DMS 273 (cell line): ENCODE data around the gene PNLIP.

Source experiments
- DNase-seq: peaks from one replicate; lab custom pipeline; 2025; ENCODE audit not compliant: unreplicated experiment; lab: John Stamatoyannopoulos, UW

Gene PNLIP

GRCh38 chr10:116567335-116567734, 21.6 kb downstream of the PNLIP start:
- no peak for DNase-seq

GRCh38 chr10:116574797-116575196, 29.1 kb downstream of the PNLIP start:
- DNase-seq, result no peak

GRCh38 chr10:116587878-116588591, 42.3 kb downstream of the PNLIP start:
- DNase-seq, result no peak

GRCh38 chr10:116588995-116589394, 43.3 kb downstream of the PNLIP start:
- no peak for DNase-seq

- no peak for DNase-seq
These were observed 44.2 kb downstream of the PNLIP start for GRCh38 chr10:116589926-116590325.

GRCh38 chr10:116590590-116591444, 45.1 kb downstream of the PNLIP start, which contains the start of gene PNLIPRP1:
Gene PNLIPRP1 (plus strand): TSS chr10:116590959. CDS start chr10:116591130, 171 bp downstream.
- no peak for DNase-seq

- DNase-seq, result no peak
These were observed 47.5 kb downstream of the PNLIP start for GRCh38 chr10:116593139-116593740.

- DNase-seq, result no peak
These were observed 48.8 kb downstream of the PNLIP start for GRCh38 chr10:116594525-116595035.

- no peak for DNase-seq
These were observed 50.3 kb downstream of the PNLIP start for GRCh38 chr10:116596062-116596461.

GRCh38 chr10:116597543-116597942, 51.8 kb downstream of the PNLIP start:
- DNase-seq, result no peak

GRCh38 chr10:116598329-116598728, 52.6 kb downstream of the PNLIP start:
- DNase-seq, result no peak

GRCh38 chr10:116599991-116600390, 54.3 kb downstream of the PNLIP start:
- no peak for DNase-seq

GRCh38 chr10:116602648-116603400, 57.1 kb downstream of the PNLIP start:
- DNase-seq, result no peak

- DNase-seq, result no peak
These were observed 60.3 kb downstream of the PNLIP start for GRCh38 chr10:116606061-116606483.

GRCh38 chr10:116607336-116607735, 61.6 kb downstream of the PNLIP start:
- DNase-seq, result no peak

- no peak for DNase-seq
These were observed 63.2 kb downstream of the PNLIP start for GRCh38 chr10:116608686-116609594.

GRCh38 chr10:116610443-116611152, 64.9 kb downstream of the PNLIP start:
- no peak for DNase-seq

- peak; percentile 3 for DNase-seq
These were observed 65.4 kb downstream of the PNLIP start for GRCh38 chr10:116611153-116611545.

GRCh38 chr10:116612107-116612769, 66.5 kb downstream of the PNLIP start:
- DNase-seq, result no peak
